OCI-LY7 (cell line): ENCODE results near the gene WWOX.

Experiments
- EZH2phosphoT487 ChIP-seq: fragments of 200-600 bp; sonication (generic); IDR thresholded peaks from 2 replicates; pipeline ENCODE4 v1.6.1; 2018; ENCODE audit warnings: low read depth, borderline replicate concordance, mild to moderate bottlenecking, mixed run types, antibody characterized with exemption, low read length, moderate library complexity, mixed read lengths
- TF ChIP-seq, protein P1 (sequence below): fragments of 200-600 bp; sonication (generic); conservative IDR thresholded peaks from 2 replicates; pipeline ENCODE4 v1.5.1; 2014; ENCODE audit warnings: mild to moderate bottlenecking, antibody characterized with exemption, low read length, moderate library complexity, mixed read lengths

DNA sequence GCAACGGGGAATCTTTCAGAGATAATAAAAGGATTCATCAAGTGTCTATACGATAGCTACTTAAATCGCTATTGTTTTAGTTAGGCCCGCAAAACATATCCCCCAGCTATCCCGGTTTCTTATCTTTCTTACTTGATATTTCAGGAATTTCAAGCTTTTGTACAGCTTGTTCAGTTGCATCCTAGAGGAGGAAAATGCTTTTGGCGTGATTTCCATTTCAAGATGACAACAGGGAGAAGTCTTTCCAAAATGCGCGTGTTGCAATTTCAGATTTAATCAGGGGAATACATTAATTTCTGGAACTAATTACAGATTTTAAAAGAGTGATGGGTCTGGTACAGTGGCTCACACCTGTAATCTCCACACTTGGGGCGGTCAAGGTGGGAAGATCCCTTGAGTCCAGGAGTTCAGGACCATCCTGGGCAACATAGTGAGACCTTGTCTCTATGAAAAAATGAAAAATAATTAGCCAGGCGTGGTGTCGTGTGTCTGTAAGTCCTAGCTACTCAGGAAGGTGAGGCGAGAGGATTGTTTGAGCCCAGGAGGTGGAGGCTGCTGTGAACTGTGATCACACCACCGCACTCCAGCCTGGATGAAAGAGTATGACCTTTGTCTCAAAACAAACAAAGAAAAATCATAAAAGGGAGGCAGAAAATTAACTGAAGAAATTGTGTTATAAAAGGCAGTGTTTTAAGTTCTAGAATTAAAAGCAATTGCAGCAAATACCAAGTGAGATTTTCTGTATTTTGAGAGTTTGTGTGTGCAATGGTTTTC lies 954.9 kb downstream of the WWOX start:
- TF ChIP-seq, protein P1, sequence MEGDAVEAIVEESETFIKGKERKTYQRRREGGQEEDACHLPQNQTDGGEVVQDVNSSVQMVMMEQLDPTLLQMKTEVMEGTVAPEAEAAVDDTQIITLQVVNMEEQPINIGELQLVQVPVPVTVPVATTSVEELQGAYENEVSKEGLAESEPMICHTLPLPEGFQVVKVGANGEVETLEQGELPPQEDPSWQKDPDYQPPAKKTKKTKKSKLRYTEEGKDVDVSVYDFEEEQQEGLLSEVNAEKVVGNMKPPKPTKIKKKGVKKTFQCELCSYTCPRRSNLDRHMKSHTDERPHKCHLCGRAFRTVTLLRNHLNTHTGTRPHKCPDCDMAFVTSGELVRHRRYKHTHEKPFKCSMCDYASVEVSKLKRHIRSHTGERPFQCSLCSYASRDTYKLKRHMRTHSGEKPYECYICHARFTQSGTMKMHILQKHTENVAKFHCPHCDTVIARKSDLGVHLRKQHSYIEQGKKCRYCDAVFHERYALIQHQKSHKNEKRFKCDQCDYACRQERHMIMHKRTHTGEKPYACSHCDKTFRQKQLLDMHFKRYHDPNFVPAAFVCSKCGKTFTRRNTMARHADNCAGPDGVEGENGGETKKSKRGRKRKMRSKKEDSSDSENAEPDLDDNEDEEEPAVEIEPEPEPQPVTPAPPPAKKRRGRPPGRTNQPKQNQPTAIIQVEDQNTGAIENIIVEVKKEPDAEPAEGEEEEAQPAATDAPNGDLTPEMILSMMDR = no peak
- TF ChIP-seq EZH2phosphoT487 = no peak
